Erythroblast (primary cell): ENCODE measurements around the gene LRBA.

Experiments used
- GATA1 ChIP-seq: IDR thresholded peaks from 2 replicates; pipeline ENCODE4 v1.6.1; 2011; ENCODE audit warnings: low read depth, mild to moderate bottlenecking, control low read depth, low read length, moderate library complexity
- POLR2A ChIP-seq: IDR thresholded peaks from 2 replicates; pipeline ENCODE4 v1.6.1; 2011; ENCODE audit warnings: mild to moderate bottlenecking, low read length

- TF ChIP-seq POLR2A (no peak), GATA1 (no peak)
Observed at GRCh38 chr4:150938417-150938816, 76.7 kb downstream of the LRBA start.
